H4 (cell line): ENCODE measurements around the gene ENTPD1. TPM values are rescaled to one million over a fixed set of nuclear protein-coding genes. Genes with fewer than 3 reads are reported as not detected.
"Not testable (repeated sequence)": the region's sequence is repeated elsewhere in the genome, so short reads cannot be mapped to it uniquely, and the experiment has no call there.

ENCODE experiments used
- DNase-seq: peaks from one replicate; pipeline ENCODE4 v3.0.0-alpha.2; 2015; ENCODE audit warnings: low spot score
- total RNA-seq: library from RNA; depleted of rRNA; stranded (reverse); fragments of >200 nt; shearing (Covaris generic); gene quantifications from 2 replicates; pipeline ENCODE4 v1.2.3, GENCODE V29; 2014; rRNA removed

Gene ENTPD1
- 0.12 TPM in 1 of 2 replicates, not detected in the other for total RNA-seq

- DNase-seq, result no peak
Measured at GRCh38 chr10:95756041-95756761, at the start of gene ENTPD1. Gene ENTPD1, plus strand, starts transcription at chr10:95756163. Its CDS starts 77 bp downstream, at chr10:95756240.

- no peak for DNase-seq
Measured at GRCh38 chr10:95706573-95706972, 49.4 kb upstream of the ENTPD1 start.

- DNase-seq, result no peak
Measured at GRCh38 chr10:95706990-95707389, 49.0 kb upstream of the ENTPD1 start.

- DNase-seq, result no peak
Measured at GRCh38 chr10:95711492-95711891, 44.5 kb upstream of the ENTPD1 start.

GRCh38 chr10:95716466-95716865 is 39.5 kb upstream of the ENTPD1 start:
- DNase-seq, result no peak

- no peak for DNase-seq
Measured at GRCh38 chr10:95716866-95717265, 39.1 kb upstream of the ENTPD1 start.

- not testable (repeated sequence) for DNase-seq
Measured at GRCh38 chr10:95720745-95721144, 35.2 kb upstream of the ENTPD1 start.

GRCh38 chr10:95722496-95722895 is 33.5 kb upstream of the ENTPD1 start:
- not testable (repeated sequence) for DNase-seq

- no peak for DNase-seq
Measured at GRCh38 chr10:95728526-95728925, 27.4 kb upstream of the ENTPD1 start.

- no peak for DNase-seq
Measured at GRCh38 chr10:95729323-95730055, 26.5 kb upstream of the ENTPD1 start.

GRCh38 chr10:95730233-95730632 is 25.7 kb upstream of the ENTPD1 start:
- no peak for DNase-seq

GRCh38 chr10:95732907-95733306 is 23.1 kb upstream of the ENTPD1 start:
- not testable (repeated sequence) for DNase-seq

- DNase-seq, result no peak
Measured at GRCh38 chr10:95739056-95739455, 16.9 kb upstream of the ENTPD1 start.

GRCh38 chr10:95741807-95742467 is 14.0 kb upstream of the ENTPD1 start:
- no peak for DNase-seq

- no peak for DNase-seq
Measured at GRCh38 chr10:95742485-95742884, 13.5 kb upstream of the ENTPD1 start.

- no peak for DNase-seq
Measured at GRCh38 chr10:95742962-95743535, 12.9 kb upstream of the ENTPD1 start.

- no peak for DNase-seq
Measured at GRCh38 chr10:95745501-95745900, 10.5 kb upstream of the ENTPD1 start.

- no peak for DNase-seq
Measured at GRCh38 chr10:95748349-95748748, 7.6 kb upstream of the ENTPD1 start.

GRCh38 chr10:95755511-95756004 is 405 bp upstream of the ENTPD1 start:
- DNase-seq, result no peak

- no peak for DNase-seq
Measured at GRCh38 chr10:95756809-95757684, 1.1 kb downstream of the ENTPD1 start.
